ENCODE data around the gene CD2BP2.
"Not testable (repeated sequence)": the region's sequence is repeated elsewhere in the genome, so short reads cannot be mapped to it uniquely, and the experiment has no call there.

- not testable (repeated sequence) for TF ChIP-seq CTCF (conservative IDR thresholded peaks at IDR 0.05; ENCODE audit: low read depth, low read length); EZH2 (IDR thresholded peaks at IDR 0.05; ENCODE audit: low read length, unreplicated experiment); EZH2phosphoT487 (IDR thresholded peaks at IDR 0.05; ENCODE audit: borderline replicate concordance, low read length)
Measured at GRCh38 chr16:30396627-30397026, 41.5 kb upstream of the CD2BP2 start.

Data from PC-3 (cell line).